SK-N-SH treated with all-trans-retinoic acid at 6 μM for 48 hours (cell line): Measurements from ENCODE around the gene NFKBIB.

Source experiments
- ATAC-seq: fragments of 200-7000 bp; cut with Tn5 transposase; 3 replicates; pipeline ENCODE4 v1.9.1; 2020; ENCODE audit warnings: mild to moderate bottlenecking, moderate library complexity
- ARNTL ChIP-seq: fragments of 450-650 bp; formaldehyde crosslinking; IDR thresholded peaks from 2 replicates; pipeline ENCODE4 v1.5.0; 2020; ENCODE audit warnings: low read depth, mild to moderate bottlenecking, moderate library complexity, borderline replicate concordance
- BACH2 ChIP-seq: fragments of 250-450 bp; sonication (Bioruptor Pico); IDR thresholded peaks from 2 replicates; pipeline ENCODE4 v1.9.0; 2021; ENCODE audit warnings: mild to moderate bottlenecking, borderline replicate concordance
- CREB5 ChIP-seq: fragments of 250-450 bp; sonication (Bioruptor Pico); IDR thresholded peaks from 2 replicates; pipeline ENCODE4 v1.5.1; 2020; ENCODE audit warnings: low read depth, mild to moderate bottlenecking, moderate library complexity
- CSDC2 ChIP-seq: fragments of 250-450 bp; sonication (Bioruptor Pico); IDR thresholded peaks from 2 replicates; pipeline ENCODE4 v1.5.0; 2020; ENCODE audit warnings: mild to moderate bottlenecking, moderate library complexity
- CSRNP3 ChIP-seq: fragments of 250-450 bp; sonication (Bioruptor Pico); IDR thresholded peaks from 2 replicates; pipeline ENCODE4 v1.5.1; 2021; ENCODE audit warnings: mild to moderate bottlenecking, moderate library complexity
- ESRRG ChIP-seq: fragments of 250-450 bp; sonication (Bioruptor Pico); IDR thresholded peaks from 2 replicates; pipeline ENCODE4 v1.6.1; 2021; ENCODE audit warnings: mild to moderate bottlenecking
- GLIS3 ChIP-seq: fragments of 250-450 bp; sonication (Bioruptor Pico); IDR thresholded peaks from 2 replicates; pipeline ENCODE4 v1.5.0; 2020; ENCODE audit warnings: mild to moderate bottlenecking, moderate library complexity
- ISL1 ChIP-seq: fragments of 250-450 bp; sonication (Bioruptor Pico); IDR thresholded peaks from 2 replicates; pipeline ENCODE4 v2.1.2; 2022; ENCODE audit warnings: mild to moderate bottlenecking, moderate library complexity
- OSR1 ChIP-seq: fragments of 250-450 bp; sonication (Bioruptor Pico); IDR thresholded peaks from 2 replicates; pipeline ENCODE4 v1.8.0; 2022; ENCODE audit warnings: moderate library complexity, mild to moderate bottlenecking, inconsistent platforms
- POU6F1 ChIP-seq: fragments of 250-450 bp; sonication (Bioruptor Pico); IDR thresholded peaks from 2 replicates; pipeline ENCODE4 v1.8.0; 2021; ENCODE audit warnings: low read depth, mild to moderate bottlenecking, moderate library complexity, borderline replicate concordance
- PPARA ChIP-seq: fragments of 250-450 bp; sonication (Bioruptor Pico); IDR thresholded peaks from 2 replicates; pipeline ENCODE4 v1.5.0; 2020; ENCODE audit warnings: mild to moderate bottlenecking, borderline replicate concordance
- RARB ChIP-seq: fragments of 250-450 bp; sonication (Bioruptor Pico); IDR thresholded peaks from 2 replicates; pipeline ENCODE4 v1.8.0; 2021; ENCODE audit warnings: mild to moderate bottlenecking, moderate library complexity
- SNAI2 ChIP-seq: fragments of 250-450 bp; sonication (Bioruptor Pico); IDR thresholded peaks from 2 replicates; pipeline ENCODE4 v1.5.0; 2020; ENCODE audit warnings: mild to moderate bottlenecking, moderate library complexity
- TCF4 ChIP-seq: fragments of 250-450 bp; sonication (Bioruptor Pico); IDR thresholded peaks from 2 replicates; pipeline ENCODE4 v1.8.0; 2021; ENCODE audit warnings: mild to moderate bottlenecking, moderate library complexity, borderline replicate concordance
- TOX ChIP-seq: fragments of 250-450 bp; sonication (Bioruptor Pico); IDR thresholded peaks from 2 replicates; pipeline ENCODE4 v1.8.0; 2021; ENCODE audit warnings: mild to moderate bottlenecking, moderate library complexity, borderline replicate concordance
- TSHZ2 ChIP-seq: fragments of 250-450 bp; sonication (Bioruptor Pico); IDR thresholded peaks from 2 replicates; pipeline ENCODE4 v1.5.0; 2020; ENCODE audit warnings: mild to moderate bottlenecking, moderate library complexity
- ZFP30 ChIP-seq: fragments of 450-650 bp; formaldehyde crosslinking; IDR thresholded peaks from 2 replicates; pipeline ENCODE4 v1.5.0; 2022; ENCODE audit warnings: mild to moderate bottlenecking, moderate library complexity
- ZNF565 ChIP-seq: fragments of 450-650 bp; formaldehyde crosslinking; conservative IDR thresholded peaks from 2 replicates; pipeline ENCODE4 v1.5.0; 2020; ENCODE audit warnings: low read depth, mild to moderate bottlenecking, moderate library complexity
- ZNF70 ChIP-seq: fragments of 450-650 bp; formaldehyde crosslinking; IDR thresholded peaks from 2 replicates; pipeline ENCODE4 v1.5.0; 2020; ENCODE audit warnings: mild to moderate bottlenecking, moderate library complexity
- ZNF8 ChIP-seq: fragments of 450-650 bp; formaldehyde crosslinking; IDR thresholded peaks from 2 replicates; pipeline ENCODE4 v1.5.0; 2020; ENCODE audit warnings: mild to moderate bottlenecking, moderate library complexity

The NFKBIB gene

GRCh38 chr19:38949580-38950367 is 50.0 kb downstream of the NFKBIB start:
- ATAC-seq = peak; percentile 78
- TF ChIP-seq POU6F1 = no peak
- TF ChIP-seq GLIS3 (CRISPR knock-in tag) = no peak
- no peak for TF ChIP-seq RARB
- TF ChIP-seq ZNF70 (CRISPR knock-in tag) = no peak
- TF ChIP-seq TOX = no peak
- TF ChIP-seq TCF4 = no peak
- TF ChIP-seq ZNF565 (CRISPR knock-in tag) = no peak

GRCh38 chr19:38951187-38951586 is 51.4 kb downstream of the NFKBIB start:
- TF ChIP-seq ESRRG (CRISPR knock-in tag) (no peak), ZNF565 (CRISPR knock-in tag) (no peak), CSDC2 (CRISPR knock-in tag) (no peak), RARB (no peak)

GRCh38 chr19:38952395-38953165 is 52.8 kb downstream of the NFKBIB start:
- no peak for TF ChIP-seq TSHZ2 (CRISPR knock-in tag)
- TF ChIP-seq POU6F1 = no peak
- TF ChIP-seq CSRNP3 (CRISPR knock-in tag) = no peak
- TF ChIP-seq ISL1 (CRISPR knock-in tag) = no peak
- TF ChIP-seq TCF4 = no peak
- no peak for TF ChIP-seq ZNF8 (CRISPR knock-in tag)
- TF ChIP-seq BACH2 (CRISPR knock-in tag) = no peak
- TF ChIP-seq RARB = no peak
- TF ChIP-seq CSDC2 (CRISPR knock-in tag) = no peak
- no peak for TF ChIP-seq ZNF70 (CRISPR knock-in tag)
- no peak for TF ChIP-seq SNAI2
- TF ChIP-seq ARNTL = no peak
- no peak for TF ChIP-seq PPARA (CRISPR knock-in tag)
- TF ChIP-seq ZNF565 (CRISPR knock-in tag) = no peak
- TF ChIP-seq OSR1 (CRISPR knock-in tag) = no peak
- no peak for TF ChIP-seq CREB5 (CRISPR knock-in tag)
- TF ChIP-seq ZFP30 = no peak
- ATAC-seq = no peak

More at GRCh38 chr19:38951187-38951586, 51.4 kb downstream of the NFKBIB start:
- no peak for ATAC-seq
